Mucosa of descending colon (tissue), 3 donors: ENCODE results near the gene PBRM1. TPM values are rescaled to one million over a fixed set of nuclear protein-coding genes. Genes with fewer than 3 reads are reported as not detected.

ENCODE experiments used
- ATAC-seq: fragments of 200-7000 bp; cut with Tn5 transposase; one replicate; pipeline ENCODE4 v1.9.1; 2020; ENCODE audit warnings: mild to moderate bottlenecking, moderate library complexity
- DNase-seq, 3 donors: peaks; one replicate each; pipeline ENCODE4 v3.0.0-alpha.2; 2020
- H3K36me3 ChIP-seq: fragments of 200-600 bp; one replicate; pipeline ENCODE4 v1.8.0; 2021; ENCODE audit warnings: low read depth, mild to moderate bottlenecking
- H3K4me1 ChIP-seq: fragments of 200-600 bp; one replicate; pipeline ENCODE4 v1.8.0; 2021; ENCODE audit warnings: low read depth, mild to moderate bottlenecking
- H3K4me3 ChIP-seq: fragments of 200-600 bp; one replicate; pipeline ENCODE4 v1.8.0; 2021; ENCODE audit warnings: mild to moderate bottlenecking
- H3K9me3 ChIP-seq: fragments of 200-600 bp; one replicate; pipeline ENCODE4 v1.8.0; 2021; ENCODE audit warnings: mild to moderate bottlenecking
- CTCF ChIP-seq: fragments of 200-600 bp; IDR thresholded peaks from one replicate; pipeline ENCODE4 v1.8.0; 2022; ENCODE audit warnings: antibody characterized with exemption, mild to moderate bottlenecking
- intact Hi-C, 2 donors: fragments of 100-400 bp; cut with DNase I in 1 of 2; cut with micrococcal nuclease in 1 of 2; formaldehyde crosslinking; loops; one replicate each; pipeline versions ENCODE4 v1.11.0 to v1.11.1; 2022; cut with DNase I, micrococcal nuclease
- total RNA-seq, 3 donors: library from RNA; stranded (reverse); fragmentation: NEBNext Ultra II Directional in 2 of 3; extraction: Animal tissue kit (Norgen Biotek cat#: 25700) in 2 of 3; gene quantifications; one replicate each; pipeline versions ENCODE4 v1.2.1 to v1.2.4, GENCODE V29; 2021 to 2023
- donor health status: DM: no; HTN: no; CAD: no; lungs with moderate emphysema.
- donor health status: DM: no; HTN: no; CAD: no.
- donor health status: DM: no; HTN: yes; CAD: no.

Gene PBRM1
- total RNA-seq, 3 donors from 2014 or later, result 48.5 to 86.1 (median 56.8) TPM

GRCh38 chr3:52536369-52537164, 149.1 kb downstream of the PBRM1 start, which contains the start of gene UQCC5:
Gene UQCC5, plus strand, starts transcription at chr3:52536605. Its CDS starts 151 bp downstream, at chr3:52536756.
- H3K36me3 ChIP-seq, result peaks cover 4% of the 10 kb centered on the region
- ATAC-seq (peak; percentile 94), DNase-seq (peak; percentile 97 to 99 (median 98))
- no peaks in the 10 kb centered on the region for H3K9me3 ChIP-seq
- TF ChIP-seq CTCF, result no peak
- intact Hi-C loops, result no loop called here
- H3K4me3 ChIP-seq, result peak within 1 kb of the TSS; percentile 60
- peaks cover 31% of the 10 kb centered on the region for H3K4me1 ChIP-seq

- Histone ChIP-seq H3K4me1 (peaks cover 31% of the 10 kb centered on the region), H3K9me3 (no peaks in the 10 kb centered on the region), H3K36me3 (peaks cover 4% of the 10 kb centered on the region), H3K4me3 (peak overlapping the region; percentile 60)
- no peak for TF ChIP-seq CTCF
- ATAC-seq, result no peak
- no peak for DNase-seq
- intact Hi-C loops, result no loop called here
Observed at GRCh38 chr3:52536112-52536368, 149.7 kb downstream of the PBRM1 start.

GRCh38 chr3:52535411-52536111, 150.2 kb downstream of the PBRM1 start:
- no peaks in the 10 kb centered on the region for H3K9me3 ChIP-seq
- H3K4me3 ChIP-seq, result no peak overlapping the region
- H3K36me3 ChIP-seq, result peaks cover 2% of the 10 kb centered on the region
- intact Hi-C loops, result no loop called here
- ATAC-seq, result no peak
- peak in 1 of 3 donors; percentile 25 for DNase-seq
- TF ChIP-seq CTCF, result no peak
- H3K4me1 ChIP-seq, result peaks cover 31% of the 10 kb centered on the region

GRCh38 chr3:52534281-52535183, 151.2 kb downstream of the PBRM1 start:
- Histone ChIP-seq H3K9me3 (no peaks in the 10 kb centered on the region), H3K36me3 (no peaks in the 10 kb centered on the region), H3K4me1 (peaks cover 31% of the 10 kb centered on the region), H3K4me3 (peak overlapping the region; percentile 9)
- no peak for ATAC-seq
- DNase-seq, result peak; percentile 25 to 59 (median 49)
- intact Hi-C loops, result no loop called here
- TF ChIP-seq CTCF, result no peak

GRCh38 chr3:52533623-52534280, 152.0 kb downstream of the PBRM1 start, which contains the start of gene NT5DC2:
Gene NT5DC2, minus strand, starts transcription at chr3:52533857. Its CDS starts 120 bp downstream, at chr3:52533737.
- Histone ChIP-seq H3K36me3 (no peaks in the 10 kb centered on the region), H3K9me3 (no peaks in the 10 kb centered on the region), H3K4me3 (peak within 1 kb of the TSS; percentile 26), H3K4me1 (peaks cover 29% of the 10 kb centered on the region)
- no peak for TF ChIP-seq CTCF
- ATAC-seq (peak; percentile 37), DNase-seq (peak; percentile 62 to 80 (median 62))
- intact Hi-C loops, result no loop called here
